ENCODE data around the gene PSMD14. TPM values are rescaled to one million over a fixed set of nuclear protein-coding genes. Genes with fewer than 3 reads are reported as not detected.

PSMD14 gene
- total RNA-seq, 1 experiment from 2014 or later = 118 TPM

DNA sequence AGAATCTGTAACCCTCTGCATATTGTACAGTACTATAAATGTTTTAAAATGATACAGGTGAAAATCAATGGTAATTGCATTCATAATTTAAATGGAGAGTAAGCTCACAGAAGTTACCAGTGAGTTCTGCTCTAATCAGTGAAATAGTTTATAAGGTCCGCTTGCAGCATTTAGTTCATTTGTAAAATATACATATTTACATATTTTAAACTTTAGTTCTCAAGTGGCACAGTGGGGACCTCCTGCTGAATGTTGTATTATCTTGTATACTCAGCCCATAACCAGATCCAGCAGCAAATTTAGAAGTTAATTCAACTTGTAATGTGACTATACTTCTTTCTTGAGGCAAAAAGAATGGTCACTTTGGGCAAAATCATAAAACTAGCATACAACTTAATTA, 66.2 kb downstream of the PSMD14 start (continued):
- TF ChIP-seq TCF7L2 (IDR thresholded peaks at IDR 0.05; ENCODE audit: borderline replicate concordance, extremely low read depth, insufficient read depth, insufficient read length) = no peak
- no peak for TF ChIP-seq EZH2phosphoT487 (IDR thresholded peaks at IDR 0.05; ENCODE audit: borderline replicate concordance)
- no peak for TF ChIP-seq ELF1 (IDR thresholded peaks at IDR 0.05; ENCODE audit: borderline replicate concordance, low read depth)
- no peak for TF ChIP-seq JUND (IDR thresholded peaks at IDR 0.05)
- no peak for TF ChIP-seq CBX3 (IDR thresholded peaks at IDR 0.05; ENCODE audit: low read depth)
- TF ChIP-seq, protein P1, sequence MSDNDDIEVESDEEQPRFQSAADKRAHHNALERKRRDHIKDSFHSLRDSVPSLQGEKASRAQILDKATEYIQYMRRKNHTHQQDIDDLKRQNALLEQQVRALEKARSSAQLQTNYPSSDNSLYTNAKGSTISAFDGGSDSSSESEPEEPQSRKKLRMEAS (IDR thresholded peaks at IDR 0.05) = no peak
- TF ChIP-seq RAD21 (IDR thresholded peaks at IDR 0.05; ENCODE audit: low read depth) = no peak

DNA sequence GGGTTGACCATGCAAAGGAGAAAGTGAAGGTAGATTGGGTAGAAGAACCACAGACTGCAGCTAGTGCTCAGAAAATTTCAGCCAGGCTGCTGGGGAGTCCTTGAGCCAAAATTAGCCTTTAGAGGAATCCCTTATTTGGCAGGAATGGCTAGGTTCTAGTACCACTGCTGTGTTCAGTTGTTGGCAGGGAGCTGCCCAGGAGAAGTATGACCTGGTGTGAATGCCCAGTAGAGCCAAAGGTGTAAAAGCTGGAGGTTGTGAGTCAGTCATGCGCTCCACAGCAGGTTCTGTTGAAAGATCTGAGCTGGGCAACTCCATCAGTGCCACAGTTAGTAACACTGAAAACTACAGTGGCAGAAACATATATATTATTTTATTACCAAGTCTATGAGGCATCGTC, 71.5 kb downstream of the PSMD14 start:
- DNase-seq (ENCODE audit: low read depth, low spot score) (no peak), ATAC-seq (no peak)
- H3K9me3 ChIP-seq (ENCODE audit: control insufficient read depth in 1 of 2, insufficient read depth in 1 of 2, low read depth in 1 of 2, low read length in 2 of 2) = no peaks in the 10 kb centered on the region
- H3K36me3 ChIP-seq (ENCODE audit: control insufficient read depth in 1 of 2, insufficient read depth in 2 of 2, low read length in 2 of 2) = no peaks in the 10 kb centered on the region
- intact Hi-C loops (cut with micrococcal nuclease) = no loop called here
- no peaks in the 10 kb centered on the region for H4K20me1 ChIP-seq (ENCODE audit: insufficient read depth)
- ChIA-PET RAD21 (ENCODE audit: low non-redundant PET in 1 of 2, low total read pairs in 2 of 2, uncharacterized antibody in 2 of 2, unreplicated experiment in 2 of 2) (no interaction called here), POLR2A (no interaction called here), CTCF (no interaction called here)
- H3K9ac ChIP-seq (ENCODE audit: low read length) = no peak overlapping the region
- H3K4me3 ChIP-seq (replicated peaks in 1 of 2; ENCODE audit: low read depth in 1 of 2, low read length in 2 of 2) = no peak overlapping the region
- H3K4me2 ChIP-seq (ENCODE audit: low read length) = no peak overlapping the region
- H3K4me1 ChIP-seq (ENCODE audit: control insufficient read depth in 1 of 2, insufficient read depth in 2 of 2, low read length in 2 of 2) = no peaks in the 10 kb centered on the region
- TF ChIP-seq SRF (IDR thresholded peaks at IDR 0.05; ENCODE audit: low read depth) (no peak), POLR2AphosphoS5 (IDR thresholded peaks at IDR 0.05; ENCODE audit: low read depth, low read length) (no peak), TCF7L2 (IDR thresholded peaks at IDR 0.05; ENCODE audit: borderline replicate concordance, extremely low read depth, insufficient read depth, insufficient read length) (no peak), EGR1 (IDR thresholded peaks at IDR 0.05; ENCODE audit: low read depth) (no peak), ZNF274 (IDR thresholded peaks at IDR 0.05; ENCODE audit: low read depth, low read length) (no peak), RAD21 (IDR thresholded peaks at IDR 0.05; ENCODE audit: low read depth) (no peak), FOSL1 (IDR thresholded peaks at IDR 0.05; ENCODE audit: low read depth) (no peak), EZH2phosphoT487 (IDR thresholded peaks at IDR 0.05; ENCODE audit: borderline replicate concordance) (no peak), POLR2A (IDR thresholded peaks at IDR 0.05; ENCODE audit: borderline replicate concordance, extremely low read depth, insufficient read depth, insufficient read length) (no peak), CBX3 (IDR thresholded peaks at IDR 0.05; ENCODE audit: low read depth) (no peak)
- TF ChIP-seq, protein P2, sequence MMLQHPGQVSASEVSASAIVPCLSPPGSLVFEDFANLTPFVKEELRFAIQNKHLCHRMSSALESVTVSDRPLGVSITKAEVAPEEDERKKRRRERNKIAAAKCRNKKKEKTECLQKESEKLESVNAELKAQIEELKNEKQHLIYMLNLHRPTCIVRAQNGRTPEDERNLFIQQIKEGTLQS (IDR thresholded peaks at IDR 0.05) = no peak
- TF ChIP-seq, protein P1 (IDR thresholded peaks at IDR 0.05) = no peak
- TF ChIP-seq, protein P3, sequence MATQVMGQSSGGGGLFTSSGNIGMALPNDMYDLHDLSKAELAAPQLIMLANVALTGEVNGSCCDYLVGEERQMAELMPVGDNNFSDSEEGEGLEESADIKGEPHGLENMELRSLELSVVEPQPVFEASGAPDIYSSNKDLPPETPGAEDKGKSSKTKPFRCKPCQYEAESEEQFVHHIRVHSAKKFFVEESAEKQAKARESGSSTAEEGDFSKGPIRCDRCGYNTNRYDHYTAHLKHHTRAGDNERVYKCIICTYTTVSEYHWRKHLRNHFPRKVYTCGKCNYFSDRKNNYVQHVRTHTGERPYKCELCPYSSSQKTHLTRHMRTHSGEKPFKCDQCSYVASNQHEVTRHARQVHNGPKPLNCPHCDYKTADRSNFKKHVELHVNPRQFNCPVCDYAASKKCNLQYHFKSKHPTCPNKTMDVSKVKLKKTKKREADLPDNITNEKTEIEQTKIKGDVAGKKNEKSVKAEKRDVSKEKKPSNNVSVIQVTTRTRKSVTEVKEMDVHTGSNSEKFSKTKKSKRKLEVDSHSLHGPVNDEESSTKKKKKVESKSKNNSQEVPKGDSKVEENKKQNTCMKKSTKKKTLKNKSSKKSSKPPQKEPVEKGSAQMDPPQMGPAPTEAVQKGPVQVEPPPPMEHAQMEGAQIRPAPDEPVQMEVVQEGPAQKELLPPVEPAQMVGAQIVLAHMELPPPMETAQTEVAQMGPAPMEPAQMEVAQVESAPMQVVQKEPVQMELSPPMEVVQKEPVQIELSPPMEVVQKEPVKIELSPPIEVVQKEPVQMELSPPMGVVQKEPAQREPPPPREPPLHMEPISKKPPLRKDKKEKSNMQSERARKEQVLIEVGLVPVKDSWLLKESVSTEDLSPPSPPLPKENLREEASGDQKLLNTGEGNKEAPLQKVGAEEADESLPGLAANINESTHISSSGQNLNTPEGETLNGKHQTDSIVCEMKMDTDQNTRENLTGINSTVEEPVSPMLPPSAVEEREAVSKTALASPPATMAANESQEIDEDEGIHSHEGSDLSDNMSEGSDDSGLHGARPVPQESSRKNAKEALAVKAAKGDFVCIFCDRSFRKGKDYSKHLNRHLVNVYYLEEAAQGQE (IDR thresholded peaks at IDR 0.05; ENCODE audit: low read depth) = no peak
- H2AFZ ChIP-seq (ENCODE audit: low read depth, low read length, poor library complexity, severe bottlenecking) = no peak overlapping the region
- H3K27me3 ChIP-seq (ENCODE audit: insufficient read depth, low read length) = no peaks in the 10 kb centered on the region
- no TSS peak for BruUV-seq (replicated peaks)
- H3K27ac ChIP-seq (ENCODE audit: low read depth, low read length) = no peak overlapping the region
- H3K79me2 ChIP-seq (ENCODE audit: insufficient read depth, low read length) = peaks cover 62% of the 10 kb centered on the region
- no peaks in the 10 kb centered on the region for H3K9me2 ChIP-seq (ENCODE audit: insufficient read depth)

All from HCT116 (cell line).